ENCODE data around the gene KLHL8. TPM values are rescaled to one million over a fixed set of nuclear protein-coding genes. Genes with fewer than 3 reads are reported as not detected.

The KLHL8 gene
- total and polyA plus RNA-seq, 12 donors, result 2.1 to 14.8 (median 8.9) TPM

DNA sequence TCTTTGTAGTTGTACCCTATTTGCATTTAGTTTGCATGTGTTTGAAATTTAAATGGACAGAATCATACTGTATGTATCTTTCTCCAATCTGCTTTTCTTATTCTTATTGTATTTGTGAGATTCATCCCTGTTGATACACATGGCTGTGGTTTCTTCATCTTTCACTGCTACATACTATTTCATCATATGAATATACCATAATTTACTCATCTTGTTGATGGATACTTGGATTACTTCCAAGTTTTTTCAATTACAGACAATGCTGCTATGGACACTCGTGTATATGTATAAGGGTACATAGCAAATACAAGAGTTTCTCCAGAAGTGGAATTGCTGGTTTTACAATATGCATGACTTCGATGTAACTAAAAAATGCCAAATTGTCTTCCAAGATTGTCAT is 11.8 kb upstream of the KLHL8 start:
- whole genome bisulfite sequencing, 4 donors, result 80 to 87% (median 85%) methylated on average over 2 of the region's 2 CpGs
- TF ChIP-seq, protein P1, sequence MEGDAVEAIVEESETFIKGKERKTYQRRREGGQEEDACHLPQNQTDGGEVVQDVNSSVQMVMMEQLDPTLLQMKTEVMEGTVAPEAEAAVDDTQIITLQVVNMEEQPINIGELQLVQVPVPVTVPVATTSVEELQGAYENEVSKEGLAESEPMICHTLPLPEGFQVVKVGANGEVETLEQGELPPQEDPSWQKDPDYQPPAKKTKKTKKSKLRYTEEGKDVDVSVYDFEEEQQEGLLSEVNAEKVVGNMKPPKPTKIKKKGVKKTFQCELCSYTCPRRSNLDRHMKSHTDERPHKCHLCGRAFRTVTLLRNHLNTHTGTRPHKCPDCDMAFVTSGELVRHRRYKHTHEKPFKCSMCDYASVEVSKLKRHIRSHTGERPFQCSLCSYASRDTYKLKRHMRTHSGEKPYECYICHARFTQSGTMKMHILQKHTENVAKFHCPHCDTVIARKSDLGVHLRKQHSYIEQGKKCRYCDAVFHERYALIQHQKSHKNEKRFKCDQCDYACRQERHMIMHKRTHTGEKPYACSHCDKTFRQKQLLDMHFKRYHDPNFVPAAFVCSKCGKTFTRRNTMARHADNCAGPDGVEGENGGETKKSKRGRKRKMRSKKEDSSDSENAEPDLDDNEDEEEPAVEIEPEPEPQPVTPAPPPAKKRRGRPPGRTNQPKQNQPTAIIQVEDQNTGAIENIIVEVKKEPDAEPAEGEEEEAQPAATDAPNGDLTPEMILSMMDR (IDR thresholded peaks at IDR 0.05), result no peak
- TF ChIP-seq POLR2A (IDR thresholded peaks at IDR 0.05), result no peak
- DNase-seq, result no peak
- H3K27ac ChIP-seq, result no peak overlapping the region
- no peaks in the 10 kb centered on the region for H3K36me3 ChIP-seq (replicated peaks in 1 of 2)
- H3K4me1 ChIP-seq (replicated peaks in 1 of 2), result peaks cover 0 to 4% of the 10 kb centered on the region in 2 donors
- no peaks in the 10 kb centered on the region for H3K27me3 ChIP-seq
- H3K9me3 ChIP-seq (replicated peaks in 1 of 3), result no peaks in the 10 kb centered on the region
- no peak overlapping the region for H3K4me3 ChIP-seq
- intact Hi-C loops (cut with DNase I), result loop anchor here (5.0 to 10.0 kb wide), 3 partner anchors 80 to 327 kb away; no protein-coding TSS in a partner anchor

DNA sequence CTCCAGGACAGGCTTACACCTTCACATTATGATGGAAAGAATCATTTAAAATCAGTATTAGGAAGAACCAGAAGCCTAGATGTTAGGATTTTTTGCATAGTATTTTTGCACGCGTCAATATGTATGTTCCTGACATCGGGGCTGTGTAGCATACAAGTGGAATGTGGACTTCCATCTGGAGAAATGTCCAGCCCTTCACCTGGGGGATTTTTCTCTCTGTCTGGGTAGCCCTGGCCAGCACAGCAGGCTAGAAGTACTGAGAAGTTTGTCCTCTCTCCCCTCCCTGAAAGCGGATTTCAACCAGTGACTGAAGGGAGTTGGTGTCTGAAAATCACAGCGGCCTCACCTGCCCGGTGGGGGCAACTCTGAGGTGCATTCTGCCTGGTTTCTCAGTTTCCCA is 10.4 kb upstream of the KLHL8 start:
- no peaks in the 10 kb centered on the region for H3K27me3 ChIP-seq
- no peak overlapping the region for H3K4me3 ChIP-seq
- no peaks in the 10 kb centered on the region for H3K4me1 ChIP-seq (replicated peaks in 1 of 2)
- no peak for DNase-seq
- intact Hi-C loops (cut with DNase I), result loop anchor here (5.0 to 10.0 kb wide), 3 partner anchors 79 to 326 kb away; no protein-coding TSS in a partner anchor
- TF ChIP-seq, protein P1 (IDR thresholded peaks at IDR 0.05), result no peak
- no peak for TF ChIP-seq POLR2A (IDR thresholded peaks at IDR 0.05)
- no peaks in the 10 kb centered on the region for H3K9me3 ChIP-seq (replicated peaks in 1 of 3)
- H3K27ac ChIP-seq, result no peak overlapping the region
- no peaks in the 10 kb centered on the region for H3K36me3 ChIP-seq (replicated peaks in 1 of 2)
- 78 to 86% (median 81%) methylated on average over 6 of the region's 6 CpGs for WGBS, 4 donors

DNA sequence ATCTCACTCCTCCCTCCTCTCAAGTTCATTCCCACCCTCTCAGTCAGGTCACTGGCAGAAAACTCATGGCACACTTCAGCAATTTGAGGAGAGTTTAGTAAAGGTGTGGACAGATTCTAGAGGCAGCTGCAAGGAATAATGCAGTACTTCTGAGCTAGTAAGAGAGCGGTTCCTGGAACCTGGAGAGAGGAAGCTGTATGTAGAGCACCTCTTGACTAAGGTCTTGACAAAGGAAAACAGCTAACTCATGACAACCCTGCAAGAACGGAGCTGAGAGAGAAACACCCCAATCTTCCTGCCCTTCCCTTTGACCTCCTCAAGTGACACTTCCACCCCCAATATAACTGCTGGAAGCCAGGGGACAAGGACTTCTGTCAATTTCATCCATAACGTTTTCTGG is 9.6 kb upstream of the KLHL8 start:
- Histone ChIP-seq H3K36me3 (replicated peaks in 1 of 2) (no peaks in the 10 kb centered on the region), H3K4me1 (replicated peaks in 1 of 2) (no peaks in the 10 kb centered on the region), H3K9me3 (replicated peaks in 1 of 3) (no peaks in the 10 kb centered on the region), H3K27me3 (no peaks in the 10 kb centered on the region), H3K27ac (no peak overlapping the region), H3K4me3 (no peak overlapping the region)
- intact Hi-C loops (cut with DNase I), result loop anchor here (5.0 to 10.0 kb wide), 3 partner anchors 78 to 325 kb away; no protein-coding TSS in a partner anchor
- WGBS, 4 donors, result 64 to 82% (median 71%) methylated on average over 3 of the region's 3 CpGs
- TF ChIP-seq, protein P1 (IDR thresholded peaks at IDR 0.05), result no peak
- no peak for TF ChIP-seq POLR2A (IDR thresholded peaks at IDR 0.05)
- no peak for DNase-seq

DNA sequence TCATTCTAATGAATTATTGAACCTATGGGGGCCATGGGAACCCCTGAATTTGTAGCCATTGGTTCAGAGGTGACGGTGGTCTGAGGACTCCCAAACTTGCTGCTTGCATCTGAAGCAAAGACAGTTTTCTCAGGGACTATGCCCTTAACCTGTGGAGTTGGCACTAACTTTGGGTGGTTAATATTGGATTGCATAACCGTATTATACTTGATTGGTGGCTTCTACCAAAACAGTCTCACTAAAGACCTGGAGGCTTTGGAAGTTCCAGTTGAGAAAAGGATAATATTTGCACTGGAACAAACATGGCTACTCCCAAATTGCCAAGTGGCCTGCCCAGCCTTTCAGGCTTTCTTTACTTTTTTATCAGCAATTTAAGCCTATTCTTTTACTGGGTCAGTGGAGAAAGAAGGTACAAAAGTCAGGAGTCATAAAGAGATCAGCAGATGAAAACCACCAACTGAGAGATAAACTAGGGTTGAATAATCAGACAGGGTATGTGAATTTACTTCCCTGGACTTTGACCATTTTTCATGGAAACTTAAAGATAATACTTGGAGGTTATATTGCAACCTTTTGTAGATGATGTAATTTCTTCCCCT is 7.9 kb upstream of the KLHL8 start:
- Histone ChIP-seq H3K27ac (no peak overlapping the region), H3K4me3 (no peak overlapping the region), H3K27me3 (no peaks in the 10 kb centered on the region), H3K4me1 (replicated peaks in 1 of 2) (no peaks in the 10 kb centered on the region), H3K36me3 (replicated peaks in 1 of 2) (no peaks in the 10 kb centered on the region), H3K9me3 (replicated peaks in 1 of 3) (no peaks in the 10 kb centered on the region)
- TF ChIP-seq, protein P1 (IDR thresholded peaks at IDR 0.05), result no peak
- no peak for TF ChIP-seq POLR2A (IDR thresholded peaks at IDR 0.05)
- no peak for DNase-seq
- intact Hi-C loops (cut with DNase I), result no loop called here
- WGBS, 4 donors, result 79 to 96% (median 91%) methylated on average over 2 of the region's 2 CpGs

All from adrenal gland (tissue), 12 donors.